Measurements from ENCODE around the gene GTF2F1.

DNA sequence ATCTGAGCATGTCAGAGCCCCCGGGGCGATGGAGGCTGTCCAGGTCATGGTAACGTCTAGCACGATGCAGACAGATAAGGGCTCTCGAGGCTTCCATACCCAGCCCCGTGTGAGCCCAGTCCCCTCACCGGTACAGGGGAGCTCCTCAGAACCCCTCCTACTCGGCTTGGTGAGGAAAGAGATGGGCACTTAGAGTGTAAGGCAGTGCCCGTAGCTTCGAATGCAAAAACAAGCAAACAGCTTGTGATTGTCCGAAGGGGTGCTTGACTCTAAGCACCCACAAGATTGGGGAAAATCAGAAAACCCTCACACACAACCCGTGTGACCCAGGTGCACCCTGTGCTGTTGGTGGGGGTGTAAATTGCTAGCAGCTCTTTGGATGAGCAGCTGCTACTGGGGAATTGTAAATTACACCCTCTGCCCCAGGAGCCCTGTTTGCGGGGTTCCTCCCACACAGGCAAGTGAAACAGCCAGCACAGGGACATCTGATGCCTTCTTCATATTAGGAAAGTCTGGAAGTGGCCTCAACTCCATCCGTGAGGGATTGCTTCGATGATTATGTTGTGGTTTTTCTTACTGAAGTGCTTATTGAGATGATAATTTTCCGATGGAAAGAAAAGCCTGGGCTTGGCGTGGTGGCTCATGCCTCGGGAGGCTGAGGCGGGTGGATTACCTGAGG is 16.3 kb downstream of the GTF2F1 start:
- TF ChIP-seq TAF1 (IDR thresholded peaks at IDR 0.05; ENCODE audit: borderline replicate concordance, low read depth, low read length): no peak
- TF ChIP-seq POLR2A (IDR thresholded peaks at IDR 0.05; ENCODE audit: low read depth, low read length): no peak
- peak; percentile 28; the same call in 1 of the 2 replicates for TF ChIP-seq POLR2AphosphoS5 (IDR thresholded peaks at IDR 0.05; ENCODE audit: low read depth, low read length)
